HEK293T (cell line): ENCODE data around the gene NPBWR2.

ENCODE experiments used
- CTCF ChIA-PET: fragments of 350-600 bp; formaldehyde crosslinking; extraction: SDS; loops from one replicate; lab custom pipeline; 2021; ENCODE audit warnings: antibody characterized with exemption, inconsistent platforms; lab: Yijun Ruan, JAX
- POLR2A ChIA-PET: fragments of 350-600 bp; formaldehyde crosslinking; extraction: SDS; loops from one replicate; lab custom pipeline; 2020; ENCODE audit warnings: antibody characterized with exemption, inconsistent platforms; lab: Yijun Ruan, JAX
- DNase-seq: peaks from one replicate; pipeline ENCODE4 v3.0.0; 2012; ENCODE audit warnings: mixed read lengths; ENCODE audit errors: extremely low spot score
- ARNT ChIP-seq: fragments of 450-650 bp; IDR thresholded peaks from 2 replicates; pipeline ENCODE4 v1.6.1; 2017; ENCODE audit warnings: mild to moderate bottlenecking
- BHLHE40 ChIP-seq: fragments of 450-650 bp; IDR thresholded peaks from 2 replicates; pipeline ENCODE4 v1.6.1; 2016; ENCODE audit warnings: mild to moderate bottlenecking, moderate library complexity, borderline replicate concordance
- CTBP1 ChIP-seq: fragments of 450-650 bp; IDR thresholded peaks from 2 replicates; pipeline ENCODE4 v1.6.1; 2016; ENCODE audit warnings: borderline replicate concordance
- ELF4 ChIP-seq: fragments of 450-650 bp; IDR thresholded peaks from 2 replicates; pipeline ENCODE4 v1.6.1; 2017; ENCODE audit warnings: antibody characterized with exemption
- FOXA1 ChIP-seq: fragments of 450-650 bp; IDR thresholded peaks from 2 replicates; pipeline ENCODE4 v1.6.1; 2016; ENCODE audit warnings: mild to moderate bottlenecking
- FOXK2 ChIP-seq: fragments of 450-650 bp; IDR thresholded peaks from 2 replicates; pipeline ENCODE4 v1.6.1; 2016; ENCODE audit warnings: mild to moderate bottlenecking
- FOXM1 ChIP-seq: fragments of 450-650 bp; IDR thresholded peaks from 2 replicates; pipeline ENCODE4 v1.6.1; 2017; ENCODE audit warnings: mild to moderate bottlenecking, borderline replicate concordance
- HDGF ChIP-seq: fragments of 450-650 bp; IDR thresholded peaks from 2 replicates; pipeline ENCODE4 v1.6.1; 2017; ENCODE audit warnings: antibody characterized with exemption, borderline replicate concordance
- L3MBTL2 ChIP-seq: fragments of 450-650 bp; conservative IDR thresholded peaks from 2 replicates; pipeline ENCODE4 v1.6.1; 2016; ENCODE audit warnings: mild to moderate bottlenecking
- LEF1 ChIP-seq: fragments of 450-650 bp; IDR thresholded peaks from 2 replicates; pipeline ENCODE4 v1.6.1; 2017; ENCODE audit warnings: mild to moderate bottlenecking, borderline replicate concordance
- NFRKB ChIP-seq: fragments of 450-650 bp; IDR thresholded peaks from 2 replicates; pipeline ENCODE4 v1.6.1; 2016; ENCODE audit warnings: mild to moderate bottlenecking, moderate library complexity
- PKNOX1 ChIP-seq: fragments of 450-650 bp; IDR thresholded peaks from 2 replicates; pipeline ENCODE4 v1.6.1; 2016
- SP1 ChIP-seq: fragments of 450-650 bp; IDR thresholded peaks from 2 replicates; pipeline ENCODE4 v1.6.1; 2017
- SUZ12 ChIP-seq: fragments of 450-650 bp; IDR thresholded peaks from 2 replicates; pipeline ENCODE4 v1.6.1; 2016; ENCODE audit warnings: mild to moderate bottlenecking
- TARDBP ChIP-seq: fragments of 450-650 bp; IDR thresholded peaks from 2 replicates; pipeline ENCODE4 v1.6.1; 2016
- ZNF384 ChIP-seq: fragments of 450-650 bp; IDR thresholded peaks from 2 replicates; pipeline ENCODE4 v1.6.1; 2016

The NPBWR2 gene

GRCh38 chr20:64153410-64153809, 46.0 kb upstream of the NPBWR2 start:
- ChIA-PET CTCF (no interaction called here), POLR2A (no interaction called here)
- TF ChIP-seq L3MBTL2 (no peak), NFRKB (no peak), SP1 (no peak), FOXM1 (no peak), ZNF384 (no peak), FOXA1 (no peak), SUZ12 (no peak), LEF1 (no peak), HDGF (no peak), TARDBP (no peak), CTBP1 (no peak), ARNT (no peak), ELF4 (no peak), PKNOX1 (no peak), FOXK2 (no peak), BHLHE40 (no peak)
- no peak for DNase-seq

DNA sequence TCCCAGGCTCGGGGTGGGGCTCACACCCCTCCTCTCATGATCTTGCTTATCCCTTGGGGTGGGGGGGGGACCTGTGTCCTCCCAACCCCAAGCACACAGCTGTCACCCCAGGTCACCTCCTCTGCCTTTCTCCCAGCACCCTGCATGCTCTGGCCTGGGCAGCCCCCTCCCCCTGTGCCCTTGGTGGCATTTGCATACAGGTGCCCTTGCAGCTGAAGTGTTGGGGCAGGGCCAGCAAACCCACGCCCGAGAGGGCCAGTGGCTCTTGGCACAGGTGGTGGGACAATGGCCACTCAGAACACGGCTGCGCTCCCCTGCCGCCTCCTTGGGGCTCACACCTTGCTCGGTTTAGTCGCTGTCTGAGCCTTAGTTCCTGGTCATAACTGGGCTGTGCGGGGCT, 45.5 kb upstream of the NPBWR2 start:
- no peak for DNase-seq
- POLR2A ChIA-PET = no interaction called here
- no peak for TF ChIP-seq BHLHE40
- no peak for TF ChIP-seq ELF4
- CTCF ChIA-PET = no interaction called here

- ChIA-PET POLR2A (no interaction called here), CTCF (no interaction called here)
- DNase-seq = no peak
- TF ChIP-seq SP1 (no peak), FOXK2 (no peak), TARDBP (no peak), CTBP1 (no peak), ZNF384 (no peak), LEF1 (no peak), SUZ12 (no peak), HDGF (no peak), FOXA1 (no peak), ARNT (no peak), FOXM1 (no peak), L3MBTL2 (no peak), BHLHE40 (no peak), NFRKB (no peak), PKNOX1 (no peak), ELF4 (no peak)
These were observed 44.5 kb upstream of the NPBWR2 start for GRCh38 chr20:64151633-64152530.

DNA sequence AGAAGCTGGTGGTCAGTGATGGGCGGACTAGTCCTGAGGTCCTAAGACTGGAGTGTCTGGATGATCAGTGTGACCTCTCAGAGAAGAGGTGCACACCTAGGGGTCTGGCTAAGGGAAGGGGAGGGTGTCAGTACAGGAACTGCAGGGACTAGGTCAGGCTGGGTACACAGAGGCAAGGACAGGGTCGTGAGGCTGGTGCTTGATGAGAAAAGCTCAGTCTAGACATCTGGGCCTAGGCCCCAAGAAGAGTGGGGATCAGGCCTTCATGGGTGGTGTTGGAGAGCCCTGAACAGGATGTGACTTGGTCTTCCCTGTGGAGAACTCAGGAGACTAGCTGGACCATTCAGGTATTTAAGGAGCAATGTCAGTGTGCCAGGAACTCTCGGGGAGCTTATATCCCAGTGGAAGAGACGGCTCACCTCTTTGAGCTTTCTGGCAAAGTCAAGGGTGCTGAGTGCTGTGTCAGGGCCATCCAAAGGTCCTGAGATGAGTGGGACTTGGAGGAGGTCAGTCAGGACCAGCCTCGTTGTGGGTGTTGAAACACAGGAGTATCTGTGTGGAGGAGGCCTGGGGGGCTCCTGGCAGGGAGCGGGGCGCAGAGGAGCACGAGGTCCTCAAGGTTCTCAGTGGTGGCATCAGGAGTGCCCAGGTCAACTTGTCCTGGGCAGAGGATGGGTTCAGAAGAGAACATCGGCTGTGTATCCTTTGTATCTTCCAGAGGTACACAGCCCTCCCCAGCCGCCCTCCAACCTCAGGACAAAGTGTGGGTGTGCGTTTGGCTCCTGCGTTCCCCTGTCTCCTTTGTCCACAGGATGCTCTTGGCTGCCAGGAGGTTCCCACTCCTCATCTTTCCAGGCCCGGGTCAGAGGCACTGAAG, 43.6 kb upstream of the NPBWR2 start:
- ChIA-PET CTCF (no interaction called here), POLR2A (interaction anchor here (1.1 kb wide), 1 partner anchor 88 kb away, joined by 3 read pairs; the partner anchor contains the start of gene TCEA2)
- TF ChIP-seq ARNT = no peak
- TF ChIP-seq FOXM1 = no peak
- TF ChIP-seq LEF1 = no peak
- DNase-seq = no peak

- POLR2A ChIA-PET = interaction anchor here (1.1 kb wide), 1 partner anchor 87 kb away, joined by 3 read pairs; the partner anchor contains the start of gene TCEA2
- CTCF ChIA-PET = no interaction called here
- no peak for TF ChIP-seq CTBP1
- no peak for TF ChIP-seq SP1
- TF ChIP-seq TARDBP = no peak
- no peak for TF ChIP-seq PKNOX1
- no peak for TF ChIP-seq ARNT
- TF ChIP-seq FOXA1 = no peak
- no peak for TF ChIP-seq LEF1
- no peak for TF ChIP-seq ELF4
- TF ChIP-seq ZNF384 = no peak
- no peak for TF ChIP-seq HDGF
- TF ChIP-seq FOXK2 = no peak
- TF ChIP-seq BHLHE40 = no peak
- TF ChIP-seq SUZ12 = no peak
- no peak for TF ChIP-seq L3MBTL2
- no peak for TF ChIP-seq FOXM1
- TF ChIP-seq NFRKB = no peak
- no peak for DNase-seq
These were observed 42.6 kb upstream of the NPBWR2 start for GRCh38 chr20:64149809-64150560.
